ENCODE measurements around the gene LCN15.

LCN15 gene

DNA sequence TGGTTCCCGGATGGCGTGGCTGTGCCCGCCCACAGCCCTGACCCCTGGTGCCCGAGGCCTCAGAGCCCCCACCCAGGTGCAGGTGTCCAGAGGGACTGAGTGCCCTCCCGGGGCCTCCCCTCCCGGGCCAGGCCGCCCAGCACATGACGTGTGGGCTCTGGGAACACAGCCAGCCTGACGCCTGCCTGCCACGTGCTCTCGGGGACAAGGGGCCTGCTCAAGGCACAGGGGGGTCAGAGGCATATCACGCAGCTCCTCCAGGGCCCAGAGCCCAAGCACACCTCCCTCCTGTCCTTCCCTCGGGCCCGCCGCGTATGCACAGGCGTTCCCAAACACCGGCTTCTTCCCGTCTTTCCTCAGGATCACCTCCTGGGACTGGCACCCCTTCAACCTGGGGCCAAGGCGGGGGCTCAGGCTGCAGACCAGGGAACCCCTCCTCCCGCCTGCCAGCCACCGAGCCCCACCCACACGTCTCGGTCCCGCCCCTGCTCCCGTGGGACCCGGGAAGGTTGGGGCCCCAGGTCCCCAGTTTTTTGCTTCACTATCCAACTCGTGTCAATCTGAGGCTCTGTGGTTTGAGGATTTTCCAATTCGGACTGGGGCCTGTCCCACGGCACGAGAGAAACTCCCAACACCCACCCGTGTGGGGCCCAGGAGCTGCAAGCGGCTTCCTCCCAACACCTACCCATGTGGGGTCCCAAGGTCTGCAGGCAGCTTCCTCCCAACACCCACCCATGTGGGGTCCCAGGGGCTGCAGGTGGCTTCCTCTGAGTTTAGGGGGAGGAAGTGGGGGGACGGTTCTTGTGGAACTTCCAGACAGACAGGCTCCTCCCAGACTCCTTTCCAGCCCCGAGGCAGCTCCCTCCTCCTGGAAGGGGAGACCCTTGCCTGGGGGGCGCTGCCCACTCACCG, 23.1 kb downstream of the LCN15 start:
- no peak for DNase-seq (ENCODE audit: low spot score)

DNA sequence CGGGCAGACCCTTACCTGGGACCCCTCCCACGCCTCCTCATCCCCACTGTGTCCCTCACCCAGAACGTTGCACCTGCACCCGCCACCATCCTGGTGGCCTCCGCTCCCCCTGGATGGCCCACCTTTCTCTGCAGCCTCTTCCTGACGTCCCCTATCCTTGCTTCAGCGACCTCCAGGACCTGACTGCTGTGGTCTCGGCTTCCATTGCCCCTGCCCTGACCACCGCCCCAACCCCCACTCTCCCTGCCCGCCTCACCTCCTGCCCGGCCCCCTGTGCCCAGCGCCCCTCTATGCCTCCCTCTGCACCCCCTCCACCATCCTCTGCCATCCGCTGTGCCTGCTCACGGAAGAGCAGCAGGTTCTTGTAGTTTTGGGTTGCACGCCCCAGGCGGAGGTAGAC, 23.8 kb downstream of the LCN15 start:
- no peak for DNase-seq (ENCODE audit: low spot score)

DNA sequence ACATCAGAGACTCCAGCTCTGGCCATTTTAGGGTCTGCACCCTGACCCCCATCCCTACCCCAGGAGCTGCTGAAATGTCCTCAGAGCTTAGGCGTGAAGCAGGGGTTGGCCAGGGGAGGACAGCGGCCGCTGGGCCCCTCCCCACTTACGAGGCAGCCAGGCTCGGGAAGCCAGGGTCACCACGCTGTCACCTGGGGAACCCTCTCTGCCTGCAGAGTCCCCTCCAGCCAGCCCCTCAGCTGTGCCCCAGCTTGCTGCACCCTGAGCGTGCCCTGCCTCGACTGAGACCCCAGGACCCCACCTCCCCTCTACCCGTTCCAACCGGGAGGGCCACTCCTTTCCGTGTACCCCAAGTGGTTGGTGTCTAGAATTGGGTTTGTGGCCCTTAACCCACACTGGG, 24.2 kb downstream of the LCN15 start:
- no peak for DNase-seq (ENCODE audit: low spot score)

DNA sequence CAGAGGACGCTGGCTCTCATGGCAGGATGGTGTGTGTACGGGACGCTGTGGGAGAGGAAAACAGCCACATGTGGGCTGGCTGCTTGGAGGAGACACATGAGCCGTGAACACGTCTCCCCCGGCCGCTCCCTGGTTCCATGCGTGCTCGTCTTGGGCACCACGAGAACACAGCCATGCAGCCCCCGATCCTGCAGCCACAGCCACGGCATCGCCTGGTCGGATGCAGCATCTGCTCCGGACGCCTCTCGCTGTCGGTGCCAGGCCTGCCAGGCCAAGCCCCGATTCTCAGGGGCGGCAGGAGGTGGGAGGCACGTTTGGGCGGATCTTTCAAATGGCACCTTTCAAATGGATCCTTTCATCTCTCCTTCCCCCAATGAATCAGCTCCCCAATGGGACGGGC, 24.8 kb downstream of the LCN15 start:
- no peak for DNase-seq (ENCODE audit: low spot score)

DNA sequence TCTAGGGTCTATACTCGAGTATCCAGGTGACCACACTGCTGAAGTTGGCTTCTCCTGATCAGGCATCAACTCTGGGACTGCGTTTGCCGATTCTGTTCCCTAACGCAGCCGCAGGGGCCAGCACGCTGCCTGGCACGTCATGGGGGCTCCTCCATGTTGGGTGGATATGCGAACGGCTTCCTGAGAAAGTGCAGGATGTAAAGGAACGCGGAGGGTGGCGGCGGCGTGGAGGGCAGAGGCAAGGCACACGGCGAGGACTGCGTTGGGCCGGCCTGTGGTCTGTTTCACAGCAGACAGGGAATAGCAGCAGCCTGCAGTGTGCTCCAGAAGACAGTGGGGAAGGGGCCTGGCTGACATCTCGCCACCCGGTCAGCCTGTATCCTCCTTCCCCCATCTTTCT, 25.4 kb downstream of the LCN15 start:
- DNase-seq (ENCODE audit: low spot score) = no peak

DNA sequence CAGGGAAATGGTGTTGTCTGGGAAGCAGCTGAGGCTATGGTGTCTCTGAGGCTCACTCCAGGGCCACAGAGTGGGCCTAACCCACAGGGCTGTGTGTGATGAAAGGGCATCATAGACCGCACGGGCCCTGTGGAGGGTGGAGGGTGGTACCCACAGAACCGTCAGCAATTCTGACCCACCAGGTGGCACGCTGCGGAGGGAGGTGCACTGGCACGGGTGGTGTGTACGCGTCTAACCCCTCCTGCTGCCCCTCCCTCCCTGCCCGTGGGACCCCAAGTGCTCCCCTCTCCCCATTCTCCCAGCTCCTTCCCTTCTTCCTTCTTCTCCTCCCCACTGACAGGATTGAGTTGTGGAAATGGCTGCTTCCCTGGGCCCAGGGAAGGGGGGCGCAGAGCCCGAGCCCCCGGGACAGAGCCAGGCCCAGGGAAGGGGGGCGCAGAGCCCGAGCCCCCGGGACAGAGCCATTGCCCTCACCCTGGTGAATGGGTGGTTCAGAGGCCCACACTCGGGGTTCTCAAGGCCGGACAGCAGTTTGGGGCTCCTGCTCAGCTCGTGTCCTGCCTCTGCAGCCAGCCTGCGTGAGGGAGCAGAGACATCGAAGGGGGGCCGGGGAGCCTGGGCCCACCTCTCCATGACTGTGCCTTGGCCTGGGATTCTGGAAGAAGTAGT, 28.4 kb downstream of the LCN15 start:
- no peak for DNase-seq (ENCODE audit: low spot score)

DNA sequence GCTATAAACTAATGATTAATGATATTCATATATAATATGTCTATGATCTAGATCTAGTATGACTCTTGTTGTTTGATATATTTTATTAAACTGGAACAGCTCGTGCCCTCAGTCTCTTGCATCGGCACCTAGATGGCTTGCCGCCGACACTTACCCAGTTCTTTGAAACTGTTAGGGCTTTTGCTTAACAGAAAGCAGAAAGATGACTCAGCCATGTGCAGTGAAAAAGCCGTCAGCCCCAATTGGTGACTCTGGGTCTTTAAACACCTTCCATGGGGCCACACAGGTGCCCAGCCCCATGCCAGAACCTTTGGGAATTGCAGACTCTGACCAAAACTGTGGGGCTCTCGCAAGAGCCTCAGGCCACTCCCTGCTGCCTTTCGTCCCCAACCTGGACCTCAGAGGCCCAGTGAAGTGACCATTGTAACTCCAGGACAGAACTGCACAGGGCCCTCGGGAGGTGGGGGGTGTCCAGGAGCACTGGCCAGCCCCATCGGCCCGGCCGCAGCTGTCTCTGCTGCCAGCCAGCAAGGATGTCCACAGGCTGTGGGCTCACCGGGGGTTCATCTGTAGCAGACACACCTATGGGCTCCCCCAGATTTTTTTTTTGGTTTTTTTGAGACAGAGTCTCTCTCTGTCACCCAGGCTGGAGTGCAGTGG, 29.4 kb downstream of the LCN15 start:
- DNase-seq (ENCODE audit: low spot score) = no peak

DNA sequence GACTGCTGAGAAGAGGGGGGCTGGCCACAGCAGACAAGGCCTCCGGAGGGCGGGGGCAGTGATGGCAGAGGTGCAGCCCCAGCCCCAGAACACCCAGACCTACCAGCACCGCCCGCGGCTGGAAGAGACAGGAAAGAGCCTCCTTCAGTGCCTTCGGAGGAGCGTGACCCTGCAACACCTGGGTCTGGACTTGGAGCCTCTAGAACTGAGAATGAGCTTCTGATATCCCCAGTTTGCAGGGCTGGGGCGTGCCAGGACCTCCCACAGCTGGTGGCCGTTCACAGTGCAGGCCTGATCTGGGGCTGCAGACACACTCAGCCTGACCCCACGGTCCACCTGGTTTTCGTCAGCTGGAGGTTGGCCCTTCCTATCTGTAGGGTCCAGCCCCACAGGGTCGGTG, 30.7 kb downstream of the LCN15 start:
- no peak for DNase-seq (ENCODE audit: low spot score)

DNA sequence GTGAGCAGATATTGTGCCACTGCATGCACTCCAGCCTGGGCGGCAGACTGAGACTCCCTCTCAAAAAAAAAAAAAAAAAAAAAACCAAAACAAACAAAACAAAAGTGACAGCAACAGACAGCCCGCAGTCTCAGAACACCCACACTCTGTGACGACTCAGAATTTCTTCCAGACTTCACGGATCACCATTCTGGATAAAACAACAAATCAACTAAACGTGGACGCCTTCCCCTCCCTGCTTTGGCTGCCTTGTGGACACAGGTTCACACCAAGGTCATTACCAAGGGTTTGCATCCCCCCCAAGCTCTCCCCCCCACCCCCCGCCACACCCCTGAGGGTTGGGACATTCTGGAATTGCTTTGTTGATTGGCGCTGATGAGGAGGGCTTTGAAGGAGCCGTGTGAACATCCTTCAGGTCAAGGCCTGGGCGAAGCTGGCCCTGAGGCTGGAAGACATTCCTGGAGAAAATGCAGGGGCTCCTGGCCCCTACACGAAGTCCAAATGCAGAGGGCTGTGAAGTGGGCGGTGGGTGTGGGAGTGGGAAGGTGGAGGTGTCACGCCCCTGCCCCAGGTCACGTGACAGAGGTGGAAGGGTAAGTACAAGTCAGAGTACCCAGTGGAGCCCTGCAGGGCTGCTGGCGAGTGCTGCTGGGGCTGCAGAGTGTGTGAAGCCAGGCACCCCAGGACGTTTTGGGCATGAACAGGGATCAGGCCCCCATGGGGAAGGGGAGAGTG, 31.7 kb downstream of the LCN15 start:
- DNase-seq (ENCODE audit: low spot score) = no peak

DNA sequence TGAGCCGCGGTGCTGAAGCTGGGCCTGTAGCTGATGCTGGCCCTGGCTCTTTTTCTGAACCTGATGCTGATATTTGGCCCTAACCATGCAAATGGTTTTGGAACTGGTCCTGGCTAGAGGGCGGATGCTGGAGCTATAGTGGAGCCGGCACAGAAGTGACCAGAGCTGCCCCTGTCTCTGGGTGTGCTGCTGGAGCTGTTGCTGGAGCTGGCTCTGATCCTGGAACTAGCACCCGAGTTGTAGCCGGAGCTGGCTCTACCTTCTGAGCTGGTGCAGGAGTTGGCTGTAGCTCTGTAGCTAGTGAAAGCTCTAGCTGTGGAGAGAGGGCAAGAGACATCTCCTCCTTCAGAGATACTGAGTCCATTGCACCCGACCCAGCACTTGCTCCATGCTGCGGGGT, 34.4 kb downstream of the LCN15 start:
- no peak for DNase-seq (ENCODE audit: low spot score)

DNA sequence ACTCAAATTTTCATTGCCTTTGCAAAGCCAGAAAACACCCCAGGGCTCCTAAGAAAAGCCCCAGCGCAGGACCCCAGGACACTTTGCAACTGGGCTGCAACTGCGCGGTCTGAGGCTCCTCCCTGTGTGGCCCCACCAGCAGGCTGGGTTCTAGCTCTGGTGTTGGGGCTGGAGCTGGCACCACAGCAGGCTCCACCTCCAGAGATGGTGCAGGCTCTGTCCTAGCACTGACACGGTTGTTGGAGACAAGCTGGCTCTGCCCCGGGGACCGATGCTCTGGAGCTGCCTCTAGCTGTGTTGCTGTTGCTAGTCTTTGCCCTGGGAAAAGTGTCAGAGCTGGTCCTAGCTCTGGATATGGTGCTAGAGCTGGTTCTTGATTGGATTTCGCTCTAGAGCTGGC, 35.2 kb downstream of the LCN15 start:
- peak; percentile 26 for DNase-seq (ENCODE audit: low spot score)

DNA sequence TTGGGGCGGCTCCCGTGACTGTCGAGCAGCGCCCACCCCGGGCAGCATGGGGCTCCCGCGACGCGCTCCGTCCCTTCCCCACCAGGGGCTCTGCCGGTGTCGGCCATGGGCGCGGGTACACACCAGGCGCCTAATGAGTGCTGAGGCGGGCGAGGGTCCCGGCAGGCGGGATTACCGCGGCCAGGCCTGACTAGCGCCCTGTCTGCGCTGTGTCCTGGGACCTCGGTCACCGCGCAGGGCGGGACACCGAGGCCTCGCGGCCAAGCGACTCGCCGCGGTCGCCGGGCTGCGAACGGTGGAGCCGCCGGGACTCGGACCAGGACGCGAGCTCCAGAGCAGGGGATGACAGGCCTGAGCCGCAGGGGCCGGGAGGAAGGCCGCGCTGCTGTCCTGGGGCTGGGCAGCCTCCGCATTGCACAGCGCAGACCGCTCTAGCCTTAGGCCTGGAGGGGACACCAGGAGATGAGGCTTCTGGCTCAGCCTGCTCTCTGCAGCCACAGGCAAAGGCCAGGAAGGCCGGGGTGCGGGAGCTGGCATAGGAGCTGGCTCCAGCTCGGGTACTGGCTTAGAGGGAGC, 35.7 kb downstream of the LCN15 start:
- DNase-seq (ENCODE audit: low spot score) = peak; percentile 43

DNA sequence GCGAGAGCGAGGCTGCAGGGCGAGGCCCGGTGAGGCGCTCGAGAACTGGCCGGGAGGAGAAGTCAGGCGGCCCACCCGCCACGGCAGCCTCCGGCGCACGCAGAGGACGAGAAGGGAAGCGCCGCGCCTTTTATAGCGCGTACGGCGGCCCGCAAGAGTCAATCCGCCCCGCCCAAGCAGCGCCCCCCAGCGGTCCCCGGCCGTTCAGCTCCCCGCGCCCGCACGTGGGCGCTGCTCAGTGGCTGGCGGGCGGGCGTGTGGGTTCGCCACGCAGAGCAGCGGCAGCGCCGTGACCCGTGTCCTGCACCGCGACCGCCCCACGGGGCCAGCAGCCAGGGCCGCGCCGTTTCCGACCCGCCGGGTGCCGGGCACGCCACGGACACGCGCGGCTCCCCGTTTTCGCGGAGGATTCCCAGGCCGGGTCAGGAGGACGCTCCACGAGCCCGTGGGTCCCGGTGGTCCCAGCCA, 36.2 kb downstream of the LCN15 start:
- peak; percentile 74 for DNase-seq (ENCODE audit: low spot score)

DNA sequence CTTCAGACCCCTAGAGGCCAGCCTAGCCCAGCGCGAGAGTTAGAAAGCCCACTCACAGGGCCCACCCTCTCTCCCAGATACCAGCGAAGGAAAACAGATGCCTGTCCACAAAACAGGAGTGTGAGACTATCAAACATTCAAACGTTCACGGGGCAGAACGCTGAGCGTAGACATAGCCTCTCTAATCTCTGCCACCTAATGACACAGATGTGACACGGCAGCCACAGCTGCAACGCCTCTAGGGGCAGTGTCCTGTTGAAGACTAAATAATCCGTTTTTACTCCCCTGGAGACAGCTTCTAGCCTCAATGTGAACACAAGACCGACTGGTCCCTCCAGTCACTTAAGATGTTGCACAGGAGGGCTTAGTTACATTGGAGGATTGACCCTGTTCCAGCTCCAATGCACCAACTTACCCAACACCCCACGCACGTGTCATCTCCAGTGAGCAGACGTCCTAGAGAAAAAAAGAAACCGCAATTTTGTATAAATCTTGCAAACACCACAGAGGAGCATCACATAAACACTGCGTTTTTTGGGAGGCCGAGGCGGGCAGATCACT, 37.6 kb downstream of the LCN15 start:
- peak; percentile 23 for DNase-seq (ENCODE audit: low spot score)

DNA sequence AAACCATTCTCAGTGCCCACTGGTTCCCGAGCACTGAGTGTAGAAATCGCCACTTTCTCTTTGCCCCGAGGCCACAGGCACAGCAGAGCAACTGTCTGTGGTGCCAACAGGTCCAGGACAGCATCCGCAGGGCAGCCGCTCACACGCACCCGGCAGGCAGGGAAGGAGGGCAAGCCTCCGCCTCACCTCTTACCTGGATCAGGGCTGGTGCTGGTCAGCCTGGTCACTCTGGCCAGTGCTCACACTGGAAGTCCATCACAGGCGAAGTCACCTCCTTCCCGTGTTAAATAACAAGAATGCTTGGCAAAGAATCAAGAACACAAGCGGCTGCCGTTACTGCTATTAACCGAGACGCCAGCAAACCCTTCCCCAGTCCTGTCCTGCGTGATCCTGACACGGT, 38.2 kb downstream of the LCN15 start:
- no peak for DNase-seq (ENCODE audit: low spot score)

DNA sequence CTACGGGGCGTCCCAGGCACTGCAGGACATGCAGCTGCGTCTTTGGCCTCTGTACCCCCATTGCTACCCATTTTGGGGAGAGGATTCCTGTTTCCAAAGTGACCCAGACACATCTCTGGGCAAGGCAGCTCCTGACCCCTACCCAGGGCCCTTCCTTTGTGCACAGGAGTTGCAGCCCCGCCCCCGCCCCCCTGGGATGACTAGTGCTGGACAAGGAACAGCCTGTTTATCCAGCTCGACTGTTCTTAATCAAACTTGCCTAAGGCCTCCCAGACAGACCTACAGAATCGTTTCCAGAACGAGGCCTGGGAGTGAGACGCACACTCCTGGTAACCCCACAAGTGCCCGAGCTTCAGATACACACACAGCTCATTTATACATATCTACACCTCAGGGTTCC, 38.7 kb downstream of the LCN15 start:
- no peak for DNase-seq (ENCODE audit: low spot score)

DNA sequence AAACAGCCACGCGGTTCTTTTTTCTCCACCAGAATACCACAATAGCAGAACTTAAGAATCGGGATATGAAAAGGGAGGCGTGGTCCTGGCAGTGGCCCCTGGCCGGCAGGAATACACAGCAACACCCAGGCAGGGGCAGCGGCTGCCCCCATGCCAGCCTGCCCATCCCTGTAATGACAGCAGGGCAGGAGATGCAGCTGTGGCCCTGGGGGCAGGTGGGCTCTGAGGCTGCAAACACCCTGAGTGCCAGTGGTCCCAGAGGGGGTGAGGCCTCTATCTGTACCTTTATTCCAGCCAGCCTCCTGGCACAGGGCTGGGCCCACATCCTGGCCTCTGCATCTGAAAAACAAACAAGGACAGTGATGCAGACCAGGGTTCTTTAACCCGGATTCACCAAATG, 39.5 kb downstream of the LCN15 start:
- no peak for DNase-seq (ENCODE audit: low spot score)

DNA sequence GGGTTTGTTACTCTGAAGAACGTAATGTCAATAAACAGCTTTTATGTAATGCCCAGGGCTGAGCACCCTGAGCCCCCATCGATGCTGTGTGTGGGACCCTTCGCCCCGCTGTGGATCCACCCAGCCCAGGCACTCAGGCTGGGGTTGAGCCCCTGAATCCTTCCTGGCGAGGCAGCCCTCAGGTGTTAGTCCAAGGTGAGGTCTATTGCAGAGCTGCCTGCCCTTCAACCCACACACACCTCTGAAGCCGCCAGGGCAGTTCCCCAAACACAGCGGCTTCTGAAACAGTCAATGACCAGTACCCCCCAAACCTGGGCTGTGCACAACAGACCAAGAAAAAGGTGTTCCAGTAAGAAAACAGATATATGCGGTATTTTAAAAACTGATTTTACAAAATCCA, 40.3 kb downstream of the LCN15 start:
- DNase-seq (ENCODE audit: low spot score) = no peak

DNA sequence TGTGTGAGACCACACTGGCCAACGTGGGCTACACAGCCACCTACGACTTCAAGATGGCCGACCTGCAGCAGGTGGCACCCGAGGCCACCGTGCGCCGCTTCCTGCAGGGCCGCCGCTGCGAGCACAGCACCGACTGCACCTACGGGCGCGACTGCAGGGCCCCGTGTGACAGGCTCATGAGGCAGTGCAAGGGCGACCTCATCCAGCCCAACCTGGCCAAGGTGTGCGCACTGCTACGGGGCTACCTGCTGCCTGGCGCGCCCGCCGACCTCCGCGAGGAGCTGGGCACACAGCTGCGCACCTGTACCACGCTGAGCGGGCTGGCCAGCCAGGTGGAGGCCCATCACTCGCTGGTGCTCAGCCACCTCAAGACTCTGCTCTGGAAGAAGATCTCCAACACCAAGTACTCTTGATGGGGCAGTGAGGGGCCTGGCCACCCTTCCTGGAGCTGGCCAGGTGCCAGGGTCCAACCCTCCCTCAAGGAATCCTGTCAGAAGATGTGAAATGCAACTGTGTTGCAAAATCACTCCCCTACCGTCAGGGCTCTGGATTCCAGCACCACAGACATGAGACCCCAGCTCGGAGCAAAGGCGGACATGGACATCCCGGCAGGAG, 40.8 kb downstream of the LCN15 start:
- DNase-seq (ENCODE audit: low spot score) = peak; percentile 63

DNA sequence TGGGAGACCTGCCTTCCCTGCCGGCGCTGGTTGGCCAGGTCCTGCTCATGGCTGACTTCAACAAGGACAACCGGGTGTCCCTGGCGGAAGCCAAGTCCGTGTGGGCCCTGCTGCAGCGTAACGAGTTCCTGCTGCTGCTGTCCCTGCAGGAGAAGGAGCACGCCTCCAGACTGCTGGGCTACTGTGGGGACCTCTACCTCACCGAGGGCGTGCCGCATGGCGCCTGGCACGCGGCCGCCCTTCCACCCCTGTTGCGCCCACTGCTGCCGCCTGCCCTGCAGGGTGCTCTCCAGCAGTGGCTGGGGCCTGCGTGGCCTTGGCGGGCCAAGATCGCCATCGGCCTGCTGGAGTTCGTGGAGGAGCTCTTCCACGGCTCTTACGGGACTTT, 41.4 kb downstream of the LCN15 start:
- DNase-seq (ENCODE audit: low spot score) = peak; percentile 79

Measured in cerebellar cortex (tissue), 1 donor.